Common myeloid progenitor, CD34-positive (primary cell): ENCODE data around the gene NKAIN2.
A peak's percentile ranks its signal among the peaks of the same experiment; 100 is the strongest.

Experiments
- CTCF ChIA-PET: fragments of 350-600 bp; sonication (Branson Sonifier 250); formaldehyde crosslinking; loops from one replicate; lab custom pipeline; 2021; ENCODE audit warnings: antibody characterized with exemption; lab: Charles Lee
- POLR2A ChIA-PET: fragments of 350-600 bp; sonication (Branson Sonifier 250); formaldehyde crosslinking; loops from one replicate; lab custom pipeline; 2021; ENCODE audit warnings: antibody characterized with exemption; lab: Charles Lee
- DNase-seq, 3 donors: peaks; one replicate each; pipeline versions ENCODE4 v3.0.0 to v3.0.0-alpha.2; 2013
- H3K27ac ChIP-seq, 2 experiments: 1 replicate in 1 of 2; 2 replicates in 1 of 2; pipeline ENCODE4 v1.7.0; 2013; ENCODE audit warnings: inconsistent platforms in 2 of 2, low read length in 2 of 2, mild to moderate bottlenecking in 2 of 2, low read depth in 1 of 2, moderate library complexity in 1 of 2; ENCODE audit not compliant: severe bottlenecking in 2 of 2, insufficient read depth in 1 of 2, poor library complexity in 1 of 2
- H3K27me3 ChIP-seq, 5 experiments: replicated peaks in 2 of 5; 1 replicate in 3 of 5; 2 replicates in 2 of 5; pipeline versions ENCODE4 v1.6.1 to v1.7.0; 2013; ENCODE audit warnings: low read length in 4 of 5, mild to moderate bottlenecking in 2 of 5, moderate library complexity in 2 of 5, inconsistent platforms in 1 of 5; ENCODE audit not compliant: insufficient read depth in 5 of 5, control insufficient read depth in 4 of 5
- H3K36me3 ChIP-seq, 4 experiments: 1 replicate in 2 of 4; 2 replicates in 2 of 4; pipeline versions ENCODE4 v1.6.1 to v1.7.0; 2013; ENCODE audit warnings: low read length in 3 of 4, control low read depth in 1 of 4, mild to moderate bottlenecking in 1 of 4; ENCODE audit not compliant: control insufficient read depth in 4 of 4, insufficient read depth in 4 of 4
- H3K4me1 ChIP-seq, 4 experiments: 1 replicate in 3 of 4; 2 replicates in 1 of 4; pipeline versions ENCODE4 v1.6.1 to v1.7.1; 2013; ENCODE audit warnings: low read length in 3 of 4, mild to moderate bottlenecking in 3 of 4, control low read depth in 1 of 4, inconsistent platforms in 1 of 4, moderate library complexity in 1 of 4; ENCODE audit not compliant: control insufficient read depth in 4 of 4, insufficient read depth in 4 of 4; ENCODE audit errors: control extremely low read depth in 1 of 4
- H3K4me3 ChIP-seq, 7 experiments: 1 replicate in 4 of 7; 2 replicates in 3 of 7; pipeline versions ENCODE4 v1.5.1 to v1.7.0; 2013; ENCODE audit warnings: mild to moderate bottlenecking in 7 of 7, low read length in 6 of 7, moderate library complexity in 6 of 7, inconsistent platforms in 2 of 7, low read depth in 2 of 7, control low read depth in 1 of 7; ENCODE audit not compliant: insufficient read depth in 4 of 7, control insufficient read depth in 1 of 7; ENCODE audit errors: extremely low read depth in 1 of 7
- H3K9me3 ChIP-seq, 5 experiments: 1 replicate in 4 of 5; 2 replicates in 1 of 5; pipeline versions ENCODE4 v1.6.1 to v1.7.1; 2013; ENCODE audit warnings: low read length in 4 of 5, mild to moderate bottlenecking in 2 of 5, inconsistent platforms in 1 of 5, low read depth in 1 of 5, moderate library complexity in 1 of 5; ENCODE audit not compliant: control insufficient read depth in 4 of 5, insufficient read depth in 2 of 5; ENCODE audit errors: control extremely low read depth in 1 of 5
- WGBS: methylation state at CpG from one replicate; pipeline ENCODE4 v1.1.5; 2013; ENCODE audit not compliant: insufficient coverage; 5-methylcytosine and 5-hydroxymethylcytosine counted together

NKAIN2 gene

DNA sequence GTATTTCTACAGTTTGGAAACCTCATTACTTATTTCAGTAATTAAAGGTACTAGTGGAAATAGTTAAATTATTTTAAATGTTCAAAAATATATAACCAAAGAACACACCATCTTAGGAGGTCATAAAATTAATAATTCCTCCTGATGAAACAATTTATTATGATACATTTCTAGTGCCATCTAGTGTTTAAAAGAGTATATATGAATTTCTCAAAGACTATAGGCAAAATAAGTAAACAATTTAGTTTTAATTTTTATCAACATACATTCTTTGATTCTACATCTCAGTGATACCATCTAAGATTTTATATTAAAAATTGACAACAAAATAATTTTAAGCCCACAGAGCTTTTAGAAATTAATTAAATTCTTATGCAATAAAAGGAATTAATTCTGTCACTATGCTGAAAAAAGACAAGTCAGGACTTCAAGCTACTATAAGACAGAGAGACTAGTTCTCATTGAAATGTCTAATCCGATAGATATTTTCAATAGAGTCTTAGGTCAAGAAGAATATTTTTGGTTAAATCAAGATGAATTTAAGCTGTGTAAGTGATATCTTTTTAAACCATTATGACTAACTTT is 1050.8 kb downstream of the NKAIN2 start:
- H3K4me1 ChIP-seq = no peaks in the 10 kb centered on the region
- H3K36me3 ChIP-seq = no peaks in the 10 kb centered on the region
- DNase-seq = peak in 2 of 3 donors; percentile 5 to 18
- WGBS = no CpG with 5 or more reads among the region's 1 CpG
- H3K4me3 ChIP-seq = no peak overlapping the region
- H3K9me3 ChIP-seq = no peaks in the 10 kb centered on the region
- POLR2A ChIA-PET = no interaction called here
- H3K27me3 ChIP-seq = no peaks in the 10 kb centered on the region
- CTCF ChIA-PET = interaction anchor here (0.7 to 1.4 kb wide), 4 partner anchors 9 to 1078 kb away, joined by 3 to 9 read pairs (median 5); no protein-coding TSS in a partner anchor
- H3K27ac ChIP-seq = no peak overlapping the region

DNA sequence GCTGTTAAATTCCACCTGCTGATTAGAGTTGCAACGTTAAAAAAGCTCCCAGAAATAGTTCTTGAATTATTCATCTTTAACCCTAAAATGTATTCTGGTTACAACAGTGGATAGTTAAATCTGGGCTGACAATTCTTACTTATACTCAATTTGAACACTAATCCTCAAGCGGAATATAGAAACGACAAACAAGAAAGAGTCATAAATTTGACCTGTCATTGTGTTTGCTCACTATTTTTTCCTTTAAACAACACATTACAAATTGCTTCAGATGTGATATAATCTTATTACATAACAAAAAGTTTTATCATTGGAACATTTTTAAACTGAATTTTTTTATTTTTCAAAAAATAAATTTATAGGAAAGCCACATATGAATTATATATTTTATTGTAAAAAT is 1054.1 kb downstream of the NKAIN2 start:
- Histone ChIP-seq H3K9me3 (peaks cover 0 to 2% (median 0%) of the 10 kb centered on the region in 5 experiments), H3K4me3 (no peak overlapping the region), H3K4me1 (no peaks in the 10 kb centered on the region), H3K36me3 (no peaks in the 10 kb centered on the region), H3K27me3 (no peaks in the 10 kb centered on the region), H3K27ac (no peak overlapping the region)
- CTCF ChIA-PET = interaction anchor here (1.0 kb wide), 1 partner anchor 896 kb away, joined by 3 read pairs; no protein-coding TSS in a partner anchor
- no peak for DNase-seq
- 83% methylated on average over 1 of the region's 3 CpGs for WGBS
- POLR2A ChIA-PET = no interaction called here

DNA sequence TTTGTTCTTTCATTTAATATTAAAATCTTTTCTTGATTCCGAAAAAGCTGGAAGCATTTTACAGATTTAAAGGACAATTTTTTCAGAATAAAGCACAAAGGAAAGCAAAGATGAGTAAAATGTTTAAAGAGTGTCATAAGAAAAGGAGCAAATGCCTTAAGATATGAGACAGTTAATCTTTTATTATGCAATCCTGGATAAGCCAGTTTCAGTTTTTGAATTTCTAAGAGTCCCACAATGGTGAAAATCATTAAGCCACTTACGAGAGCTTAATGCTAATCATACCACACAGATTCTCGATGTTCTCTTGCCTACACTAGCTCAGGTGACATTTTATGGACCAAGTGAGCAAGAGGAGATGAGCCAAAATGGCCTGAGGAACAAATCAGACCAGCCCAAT is 1054.9 kb downstream of the NKAIN2 start:
- POLR2A ChIA-PET = interaction anchor here (0.7 kb wide), 1 partner anchor 9 kb away, joined by 3 read pairs; no protein-coding TSS in a partner anchor

DNA sequence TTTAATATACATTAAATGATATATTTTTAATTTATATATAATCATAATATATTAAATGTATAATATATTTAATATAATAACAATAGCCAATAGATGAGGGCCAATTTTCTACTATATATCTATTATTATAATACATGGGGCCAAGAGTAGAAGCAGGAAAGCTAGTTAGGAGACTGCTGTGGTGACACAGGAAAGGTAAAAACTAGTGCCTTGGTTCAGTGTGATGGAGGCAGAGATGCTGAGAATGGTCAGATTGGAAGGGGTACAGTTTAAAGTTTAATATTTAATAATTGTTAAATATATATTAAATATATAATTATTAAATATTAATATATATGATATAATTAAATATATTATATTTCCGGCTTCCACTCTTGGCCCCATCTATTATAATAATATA is 1055.7 kb downstream of the NKAIN2 start:
- Histone ChIP-seq H3K36me3 (no peaks in the 10 kb centered on the region), H3K4me3 (no peak overlapping the region), H3K9me3 (peaks cover 0 to 2% (median 0%) of the 10 kb centered on the region in 5 experiments), H3K27me3 (no peaks in the 10 kb centered on the region), H3K27ac (no peak overlapping the region), H3K4me1 (no peaks in the 10 kb centered on the region)
- DNase-seq = no peak
- WGBS = no CpG with 5 or more reads among the region's 1 CpG
- POLR2A ChIA-PET = no interaction called here
- CTCF ChIA-PET = interaction anchor here (1.3 kb wide), 2 partner anchors 11 to 255 kb away, joined by 3 to 5 read pairs; no protein-coding TSS in a partner anchor

More for the DNA sequence above, 1054.9 kb downstream of the NKAIN2 start:
- no peaks in the 10 kb centered on the region for H3K36me3 ChIP-seq
- H3K9me3 ChIP-seq = peaks cover 0 to 2% (median 0%) of the 10 kb centered on the region in 5 experiments
- no peak for DNase-seq
- no peaks in the 10 kb centered on the region for H3K4me1 ChIP-seq
- CTCF ChIA-PET = interaction anchor here (0.5 to 1.3 kb wide), 2 partner anchors 12 to 43 kb away, joined by 4 to 5 read pairs; no protein-coding TSS in a partner anchor
- no peak overlapping the region for H3K27ac ChIP-seq
- H3K4me3 ChIP-seq = no peak overlapping the region
- no peaks in the 10 kb centered on the region for H3K27me3 ChIP-seq
- 100% methylated on average over 2 of the region's 3 CpGs for WGBS

DNA sequence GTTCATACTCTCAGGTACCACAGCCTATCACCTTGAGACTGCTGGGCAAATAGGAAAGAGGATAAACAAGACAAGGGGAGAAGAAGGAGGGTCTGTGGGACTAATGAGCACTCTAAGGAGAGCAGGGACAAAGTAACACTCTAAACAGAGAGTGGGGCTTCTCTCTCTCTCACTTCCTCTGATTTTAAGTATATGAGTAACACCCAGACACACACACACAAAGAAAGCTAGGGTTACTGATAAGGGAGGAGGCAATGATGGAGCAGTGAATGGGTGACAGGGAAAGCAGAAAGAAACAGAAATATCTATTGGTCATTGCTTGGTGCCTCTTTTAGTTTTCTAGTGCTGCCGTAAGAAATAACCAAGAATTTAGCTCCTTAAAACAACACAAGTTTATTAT is 1062.4 kb downstream of the NKAIN2 start:
- no peak overlapping the region for H3K27ac ChIP-seq
- WGBS = 83% methylated on average over 1 of the region's 1 CpG
- no peaks in the 10 kb centered on the region for H3K4me1 ChIP-seq
- no peak overlapping the region for H3K4me3 ChIP-seq
- peaks cover 0 to 2% (median 0%) of the 10 kb centered on the region in 5 experiments for H3K9me3 ChIP-seq
- ChIA-PET POLR2A (no interaction called here), CTCF (interaction anchor here (1.4 to 2.2 kb wide), 2 partner anchors 9 to 247 kb away, joined by 3 to 14 read pairs; no protein-coding TSS in a partner anchor)
- no peaks in the 10 kb centered on the region for H3K27me3 ChIP-seq
- DNase-seq = no peak
- H3K36me3 ChIP-seq = no peaks in the 10 kb centered on the region

DNA sequence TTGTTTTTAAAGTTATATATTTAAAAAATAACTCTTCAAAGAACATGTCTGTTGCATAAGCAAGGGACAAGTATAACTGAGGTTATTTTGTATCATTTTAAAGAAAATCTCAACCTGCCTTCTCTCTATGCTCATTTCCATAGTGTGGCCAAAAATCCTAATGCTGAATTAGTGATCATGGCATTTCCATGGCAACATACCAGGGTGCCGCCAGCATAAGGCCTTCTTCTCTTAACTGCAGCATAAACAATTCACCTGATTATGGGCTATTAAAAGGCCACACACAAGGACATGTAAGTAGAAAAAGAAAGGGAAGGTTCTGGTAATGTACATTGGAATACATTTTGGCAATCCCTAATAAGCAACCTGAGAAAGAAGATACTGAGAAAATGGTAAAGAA is 1063.5 kb downstream of the NKAIN2 start:
- peaks cover 0 to under 1% (median 0%) of the 10 kb centered on the region in 5 experiments for H3K9me3 ChIP-seq
- whole genome bisulfite sequencing = no CpG with 5 or more reads among the region's 1 CpG
- H3K27ac ChIP-seq = no peak overlapping the region
- DNase-seq = no peak
- no peaks in the 10 kb centered on the region for H3K27me3 ChIP-seq
- POLR2A ChIA-PET = no interaction called here
- H3K4me1 ChIP-seq = no peaks in the 10 kb centered on the region
- no peak overlapping the region for H3K4me3 ChIP-seq
- CTCF ChIA-PET = interaction anchor here (1.4 to 2.2 kb wide), 2 partner anchors 8 to 246 kb away, joined by 3 to 14 read pairs; no protein-coding TSS in a partner anchor
- H3K36me3 ChIP-seq = no peaks in the 10 kb centered on the region

DNA sequence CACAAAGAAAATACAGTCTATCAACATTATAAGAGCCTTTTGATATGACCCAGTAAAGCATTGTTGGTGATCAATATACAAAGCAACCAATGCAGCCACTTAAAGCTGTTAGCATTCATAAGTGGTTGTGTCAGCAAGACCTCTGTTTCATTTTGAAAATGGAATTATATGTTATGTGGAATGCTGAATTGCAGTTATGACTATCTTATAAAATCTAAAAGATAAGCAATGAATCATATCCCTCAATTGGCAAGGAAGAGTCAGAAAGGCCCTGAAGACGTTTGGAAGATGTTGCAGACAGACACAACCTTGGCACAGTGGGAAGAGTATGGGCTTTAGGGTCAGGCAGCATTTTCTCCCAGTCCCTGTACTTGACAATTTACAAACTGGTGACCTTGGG is 1064.8 kb downstream of the NKAIN2 start:
- WGBS = no CpG with 5 or more reads among the region's 1 CpG
- Histone ChIP-seq H3K27ac (no peak overlapping the region), H3K9me3 (no peaks in the 10 kb centered on the region), H3K27me3 (no peaks in the 10 kb centered on the region), H3K4me3 (no peak overlapping the region), H3K36me3 (no peaks in the 10 kb centered on the region), H3K4me1 (no peaks in the 10 kb centered on the region)
- CTCF ChIA-PET = interaction anchor here (1.1 to 7.6 kb wide), 3 partner anchors 238 to 443 kb away, joined by 3 to 81 read pairs (median 3); no protein-coding TSS in a partner anchor
- no peak for DNase-seq
- POLR2A ChIA-PET = no interaction called here
